KMS-11 (cell line): ENCODE results near the gene TPO.

ENCODE experiments used
- H2AFZ ChIP-seq: fragments of 200-600 bp; sonication (generic); 2 replicates; pipeline ENCODE4 v1.6.1; 2016; ENCODE audit warnings: antibody characterized with exemption, mixed run types, low read depth
- H3K27ac ChIP-seq: fragments of 200-600 bp; sonication (generic); 2 replicates; pipeline ENCODE4 v1.6.1; 2016; ENCODE audit warnings: mild to moderate bottlenecking, mixed run types
- H3K27me3 ChIP-seq: fragments of 200-600 bp; sonication (generic); 2 replicates; pipeline ENCODE4 v1.6.1; 2017; ENCODE audit warnings: mild to moderate bottlenecking, low read depth, mixed run types, moderate library complexity; ENCODE audit not compliant: insufficient read depth
- H3K36me3 ChIP-seq: fragments of 200-600 bp; sonication (generic); 2 replicates; pipeline ENCODE4 v1.6.1; 2017; ENCODE audit warnings: mild to moderate bottlenecking, mixed run types; ENCODE audit not compliant: insufficient read depth
- H3K4me1 ChIP-seq: fragments of 200-600 bp; sonication (generic); 2 replicates; pipeline ENCODE4 v1.6.1; 2016; ENCODE audit warnings: mild to moderate bottlenecking, low read depth, mixed run types; ENCODE audit not compliant: poor library complexity, severe bottlenecking
- H3K4me2 ChIP-seq: fragments of 200-600 bp; sonication (generic); 2 replicates; pipeline ENCODE4 v1.7.0; 2016; ENCODE audit warnings: mild to moderate bottlenecking, mixed run types
- H3K4me3 ChIP-seq: fragments of 200-600 bp; sonication (generic); IDR thresholded peaks from 2 replicates; pipeline ENCODE4 v1.6.1; 2017; ENCODE audit warnings: low read depth, low read length, mixed read lengths; ENCODE audit not compliant: insufficient read depth
- H3K79me2 ChIP-seq: fragments of 200-600 bp; sonication (generic); 2 replicates; pipeline ENCODE4 v1.6.1; 2016; ENCODE audit warnings: low read depth, mixed run types; ENCODE audit not compliant: insufficient read depth
- H3K9ac ChIP-seq: fragments of 200-600 bp; sonication (generic); 2 replicates; pipeline ENCODE4 v1.6.1; 2016; ENCODE audit warnings: mild to moderate bottlenecking, mixed run types
- H4K20me1 ChIP-seq: fragments of 200-600 bp; sonication (generic); 2 replicates; pipeline ENCODE4 v1.6.1; 2016; ENCODE audit warnings: mild to moderate bottlenecking, mixed run types; ENCODE audit not compliant: insufficient read depth
- CTCF ChIP-seq: fragments of 200-600 bp; sonication (generic); conservative IDR thresholded peaks from 2 replicates; pipeline ENCODE4 v1.6.1; 2017; ENCODE audit warnings: low read depth, mild to moderate bottlenecking, antibody characterized with exemption, low read length, moderate library complexity, mixed read lengths

The TPO gene

GRCh38 chr2:1556286-1556685 lies 143.0 kb downstream of the TPO start:
- H2AFZ ChIP-seq, result no peak overlapping the region
- H3K79me2 ChIP-seq, result no peaks in the 10 kb centered on the region
- no peaks in the 10 kb centered on the region for H3K27me3 ChIP-seq
- TF ChIP-seq CTCF, result no peak
- H3K4me1 ChIP-seq, result no peaks in the 10 kb centered on the region
- no peak overlapping the region for H3K9ac ChIP-seq
- no peaks in the 10 kb centered on the region for H3K36me3 ChIP-seq
- no peaks in the 10 kb centered on the region for H4K20me1 ChIP-seq
- H3K4me2 ChIP-seq, result no peak overlapping the region
- H3K27ac ChIP-seq, result no peak overlapping the region
- H3K4me3 ChIP-seq, result no peak overlapping the region

DNA sequence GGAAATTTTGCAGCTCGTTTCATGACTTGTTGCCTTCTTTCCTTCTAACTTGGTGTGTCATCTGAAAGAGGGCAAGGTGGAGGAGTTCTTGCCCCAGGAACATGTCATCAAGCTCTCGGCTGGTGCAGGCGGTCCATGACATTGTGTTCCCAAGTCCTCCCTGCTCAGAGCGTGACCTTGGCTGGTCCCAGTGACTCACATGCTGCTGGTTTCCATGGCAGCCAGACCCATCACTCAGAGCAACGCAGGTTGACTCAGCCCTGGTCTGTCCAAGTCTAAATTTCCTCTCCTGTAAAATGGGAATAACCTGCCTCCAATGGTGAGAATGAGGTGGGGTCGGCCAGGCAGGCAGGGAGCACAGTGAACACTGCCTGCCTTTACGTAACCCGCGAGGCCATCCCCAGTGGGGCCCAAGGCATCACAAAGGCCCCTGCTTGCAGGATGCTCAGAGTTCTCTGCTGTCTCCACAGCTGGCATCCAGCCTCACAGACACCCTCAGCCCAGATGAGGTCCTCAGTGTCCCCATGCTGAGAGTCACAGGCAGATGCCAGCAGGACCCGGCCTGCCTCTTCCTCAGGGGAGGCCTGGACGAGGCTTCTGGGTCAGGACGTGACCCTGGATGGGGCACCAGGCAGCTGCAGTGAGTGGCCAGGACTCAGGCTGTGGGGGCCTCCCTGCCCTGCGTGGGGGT lies 143.7 kb downstream of the TPO start:
- H3K4me3 ChIP-seq, result no peak overlapping the region
- H3K4me2 ChIP-seq, result no peak overlapping the region
- H3K27me3 ChIP-seq, result no peaks in the 10 kb centered on the region
- H3K36me3 ChIP-seq, result no peaks in the 10 kb centered on the region
- TF ChIP-seq CTCF, result no peak
- H2AFZ ChIP-seq, result no peak overlapping the region
- no peaks in the 10 kb centered on the region for H3K79me2 ChIP-seq
- H4K20me1 ChIP-seq, result no peaks in the 10 kb centered on the region
- H3K4me1 ChIP-seq, result no peaks in the 10 kb centered on the region
- H3K27ac ChIP-seq, result no peak overlapping the region
- H3K9ac ChIP-seq, result no peak overlapping the region

DNA sequence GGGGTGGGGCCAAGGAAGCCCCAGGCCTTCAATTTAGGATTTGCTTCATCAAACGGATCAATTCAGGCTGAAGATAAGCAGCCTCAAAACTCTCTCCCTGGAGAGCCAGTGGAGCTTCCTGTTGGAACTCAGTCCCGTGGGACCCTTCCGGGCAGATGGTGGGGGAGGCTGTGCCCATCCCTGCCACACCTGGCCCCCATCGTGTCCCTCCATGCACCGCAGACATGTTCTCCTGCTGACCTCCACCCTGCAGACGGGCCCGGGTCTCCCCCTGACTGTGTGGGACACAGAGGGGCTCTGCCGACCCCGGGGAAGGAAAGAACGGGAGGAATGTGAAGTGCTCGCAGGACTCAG lies 144.2 kb downstream of the TPO start:
- no peaks in the 10 kb centered on the region for H3K27me3 ChIP-seq
- no peak overlapping the region for H3K9ac ChIP-seq
- no peak overlapping the region for H3K4me3 ChIP-seq
- TF ChIP-seq CTCF, result no peak
- H3K79me2 ChIP-seq, result no peaks in the 10 kb centered on the region
- H3K4me1 ChIP-seq, result no peaks in the 10 kb centered on the region
- H3K27ac ChIP-seq, result no peak overlapping the region
- H2AFZ ChIP-seq, result no peak overlapping the region
- no peaks in the 10 kb centered on the region for H3K36me3 ChIP-seq
- no peaks in the 10 kb centered on the region for H4K20me1 ChIP-seq
- H3K4me2 ChIP-seq, result no peak overlapping the region

- Histone ChIP-seq H4K20me1 (no peaks in the 10 kb centered on the region), H3K27me3 (no peaks in the 10 kb centered on the region), H3K36me3 (no peaks in the 10 kb centered on the region), H3K4me2 (no peak overlapping the region), H3K9ac (no peak overlapping the region), H3K79me2 (no peaks in the 10 kb centered on the region), H2AFZ (no peak overlapping the region), H3K4me1 (no peaks in the 10 kb centered on the region), H3K27ac (no peak overlapping the region), H3K4me3 (no peak overlapping the region)
- TF ChIP-seq CTCF, result no peak
Measured at GRCh38 chr2:1559589-1560175, 146.4 kb downstream of the TPO start.
